ENCODE results near the gene AK9. TPM values are rescaled to one million over a fixed set of nuclear protein-coding genes. Genes with fewer than 3 reads are reported as not detected.

AK9 gene
- total and polyA plus RNA-seq, 9 of the 15 experiments (the other 6 are each of a cell fraction or from before 2014, with no cell fraction given) = 0.59 to 1.9 (median 1.2) TPM

DNA sequence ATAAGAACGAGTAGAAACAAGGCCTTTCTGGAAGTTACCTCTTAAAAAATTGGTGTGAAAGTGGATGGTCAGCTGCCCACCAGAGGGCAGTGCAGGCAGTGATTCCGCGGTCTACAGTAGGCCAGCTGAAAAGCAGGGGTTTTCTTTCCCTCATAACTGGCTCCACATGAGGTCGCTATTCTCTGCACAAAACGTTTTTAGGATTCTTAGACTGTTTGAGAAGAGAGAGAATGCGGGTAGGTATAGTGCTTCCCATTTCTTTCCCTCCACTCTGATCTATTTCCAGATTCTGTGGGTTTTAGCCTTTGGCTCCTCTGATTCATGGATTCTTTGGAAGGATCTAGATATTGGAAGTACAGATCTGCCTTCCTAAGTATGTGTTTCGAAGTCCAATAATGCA is 14.3 kb upstream of the AK9 start (continued):
- TF ChIP-seq, protein P1, sequence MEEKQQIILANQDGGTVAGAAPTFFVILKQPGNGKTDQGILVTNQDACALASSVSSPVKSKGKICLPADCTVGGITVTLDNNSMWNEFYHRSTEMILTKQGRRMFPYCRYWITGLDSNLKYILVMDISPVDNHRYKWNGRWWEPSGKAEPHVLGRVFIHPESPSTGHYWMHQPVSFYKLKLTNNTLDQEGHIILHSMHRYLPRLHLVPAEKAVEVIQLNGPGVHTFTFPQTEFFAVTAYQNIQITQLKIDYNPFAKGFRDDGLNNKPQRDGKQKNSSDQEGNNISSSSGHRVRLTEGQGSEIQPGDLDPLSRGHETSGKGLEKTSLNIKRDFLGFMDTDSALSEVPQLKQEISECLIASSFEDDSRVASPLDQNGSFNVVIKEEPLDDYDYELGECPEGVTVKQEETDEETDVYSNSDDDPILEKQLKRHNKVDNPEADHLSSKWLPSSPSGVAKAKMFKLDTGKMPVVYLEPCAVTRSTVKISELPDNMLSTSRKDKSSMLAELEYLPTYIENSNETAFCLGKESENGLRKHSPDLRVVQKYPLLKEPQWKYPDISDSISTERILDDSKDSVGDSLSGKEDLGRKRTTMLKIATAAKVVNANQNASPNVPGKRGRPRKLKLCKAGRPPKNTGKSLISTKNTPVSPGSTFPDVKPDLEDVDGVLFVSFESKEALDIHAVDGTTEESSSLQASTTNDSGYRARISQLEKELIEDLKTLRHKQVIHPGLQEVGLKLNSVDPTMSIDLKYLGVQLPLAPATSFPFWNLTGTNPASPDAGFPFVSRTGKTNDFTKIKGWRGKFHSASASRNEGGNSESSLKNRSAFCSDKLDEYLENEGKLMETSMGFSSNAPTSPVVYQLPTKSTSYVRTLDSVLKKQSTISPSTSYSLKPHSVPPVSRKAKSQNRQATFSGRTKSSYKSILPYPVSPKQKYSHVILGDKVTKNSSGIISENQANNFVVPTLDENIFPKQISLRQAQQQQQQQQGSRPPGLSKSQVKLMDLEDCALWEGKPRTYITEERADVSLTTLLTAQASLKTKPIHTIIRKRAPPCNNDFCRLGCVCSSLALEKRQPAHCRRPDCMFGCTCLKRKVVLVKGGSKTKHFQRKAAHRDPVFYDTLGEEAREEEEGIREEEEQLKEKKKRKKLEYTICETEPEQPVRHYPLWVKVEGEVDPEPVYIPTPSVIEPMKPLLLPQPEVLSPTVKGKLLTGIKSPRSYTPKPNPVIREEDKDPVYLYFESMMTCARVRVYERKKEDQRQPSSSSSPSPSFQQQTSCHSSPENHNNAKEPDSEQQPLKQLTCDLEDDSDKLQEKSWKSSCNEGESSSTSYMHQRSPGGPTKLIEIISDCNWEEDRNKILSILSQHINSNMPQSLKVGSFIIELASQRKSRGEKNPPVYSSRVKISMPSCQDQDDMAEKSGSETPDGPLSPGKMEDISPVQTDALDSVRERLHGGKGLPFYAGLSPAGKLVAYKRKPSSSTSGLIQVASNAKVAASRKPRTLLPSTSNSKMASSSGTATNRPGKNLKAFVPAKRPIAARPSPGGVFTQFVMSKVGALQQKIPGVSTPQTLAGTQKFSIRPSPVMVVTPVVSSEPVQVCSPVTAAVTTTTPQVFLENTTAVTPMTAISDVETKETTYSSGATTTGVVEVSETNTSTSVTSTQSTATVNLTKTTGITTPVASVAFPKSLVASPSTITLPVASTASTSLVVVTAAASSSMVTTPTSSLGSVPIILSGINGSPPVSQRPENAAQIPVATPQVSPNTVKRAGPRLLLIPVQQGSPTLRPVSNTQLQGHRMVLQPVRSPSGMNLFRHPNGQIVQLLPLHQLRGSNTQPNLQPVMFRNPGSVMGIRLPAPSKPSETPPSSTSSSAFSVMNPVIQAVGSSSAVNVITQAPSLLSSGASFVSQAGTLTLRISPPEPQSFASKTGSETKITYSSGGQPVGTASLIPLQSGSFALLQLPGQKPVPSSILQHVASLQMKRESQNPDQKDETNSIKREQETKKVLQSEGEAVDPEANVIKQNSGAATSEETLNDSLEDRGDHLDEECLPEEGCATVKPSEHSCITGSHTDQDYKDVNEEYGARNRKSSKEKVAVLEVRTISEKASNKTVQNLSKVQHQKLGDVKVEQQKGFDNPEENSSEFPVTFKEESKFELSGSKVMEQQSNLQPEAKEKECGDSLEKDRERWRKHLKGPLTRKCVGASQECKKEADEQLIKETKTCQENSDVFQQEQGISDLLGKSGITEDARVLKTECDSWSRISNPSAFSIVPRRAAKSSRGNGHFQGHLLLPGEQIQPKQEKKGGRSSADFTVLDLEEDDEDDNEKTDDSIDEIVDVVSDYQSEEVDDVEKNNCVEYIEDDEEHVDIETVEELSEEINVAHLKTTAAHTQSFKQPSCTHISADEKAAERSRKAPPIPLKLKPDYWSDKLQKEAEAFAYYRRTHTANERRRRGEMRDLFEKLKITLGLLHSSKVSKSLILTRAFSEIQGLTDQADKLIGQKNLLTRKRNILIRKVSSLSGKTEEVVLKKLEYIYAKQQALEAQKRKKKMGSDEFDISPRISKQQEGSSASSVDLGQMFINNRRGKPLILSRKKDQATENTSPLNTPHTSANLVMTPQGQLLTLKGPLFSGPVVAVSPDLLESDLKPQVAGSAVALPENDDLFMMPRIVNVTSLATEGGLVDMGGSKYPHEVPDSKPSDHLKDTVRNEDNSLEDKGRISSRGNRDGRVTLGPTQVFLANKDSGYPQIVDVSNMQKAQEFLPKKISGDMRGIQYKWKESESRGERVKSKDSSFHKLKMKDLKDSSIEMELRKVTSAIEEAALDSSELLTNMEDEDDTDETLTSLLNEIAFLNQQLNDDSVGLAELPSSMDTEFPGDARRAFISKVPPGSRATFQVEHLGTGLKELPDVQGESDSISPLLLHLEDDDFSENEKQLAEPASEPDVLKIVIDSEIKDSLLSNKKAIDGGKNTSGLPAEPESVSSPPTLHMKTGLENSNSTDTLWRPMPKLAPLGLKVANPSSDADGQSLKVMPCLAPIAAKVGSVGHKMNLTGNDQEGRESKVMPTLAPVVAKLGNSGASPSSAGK (IDR thresholded peaks at IDR 0.05) = no peak
- TF ChIP-seq RB1 (IDR thresholded peaks at IDR 0.05; ENCODE audit: low read depth) = peak; percentile 62; the same call in 1 of the 2 replicates
- no peak for TF ChIP-seq CBX1 (IDR thresholded peaks at IDR 0.05; ENCODE audit: low read depth)
- TF ChIP-seq, protein P2, sequence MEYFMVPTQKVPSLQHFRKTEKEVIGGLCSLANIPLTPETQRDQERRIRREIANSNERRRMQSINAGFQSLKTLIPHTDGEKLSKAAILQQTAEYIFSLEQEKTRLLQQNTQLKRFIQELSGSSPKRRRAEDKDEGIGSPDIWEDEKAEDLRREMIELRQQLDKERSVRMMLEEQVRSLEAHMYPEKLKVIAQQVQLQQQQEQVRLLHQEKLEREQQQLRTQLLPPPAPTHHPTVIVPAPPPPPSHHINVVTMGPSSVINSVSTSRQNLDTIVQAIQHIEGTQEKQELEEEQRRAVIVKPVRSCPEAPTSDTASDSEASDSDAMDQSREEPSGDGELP (CRISPR knock-in tag; IDR thresholded peaks at IDR 0.05; ENCODE audit: borderline replicate concordance) = peak; percentile 85
- no peak for TF ChIP-seq ZNF561 (CRISPR knock-in tag; conservative IDR thresholded peaks at IDR 0.05)
- TF ChIP-seq SUPT5H (IDR thresholded peaks at IDR 0.05) = no peak
- TF ChIP-seq, protein P3, sequence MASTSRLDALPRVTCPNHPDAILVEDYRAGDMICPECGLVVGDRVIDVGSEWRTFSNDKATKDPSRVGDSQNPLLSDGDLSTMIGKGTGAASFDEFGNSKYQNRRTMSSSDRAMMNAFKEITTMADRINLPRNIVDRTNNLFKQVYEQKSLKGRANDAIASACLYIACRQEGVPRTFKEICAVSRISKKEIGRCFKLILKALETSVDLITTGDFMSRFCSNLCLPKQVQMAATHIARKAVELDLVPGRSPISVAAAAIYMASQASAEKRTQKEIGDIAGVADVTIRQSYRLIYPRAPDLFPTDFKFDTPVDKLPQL (IDR thresholded peaks at IDR 0.05; ENCODE audit: extremely low read depth, insufficient read length) = no peak
- no peak for TF ChIP-seq ZNF445 (CRISPR knock-in tag; IDR thresholded peaks at IDR 0.05; ENCODE audit: low read depth)
- TF ChIP-seq ZNF197 (CRISPR knock-in tag; IDR thresholded peaks at IDR 0.05; ENCODE audit: low read depth) = no peak
- no peak for TF ChIP-seq ZNF79 (CRISPR knock-in tag; IDR thresholded peaks at IDR 0.05; ENCODE audit: low read depth)
- no peak for TF ChIP-seq SIN3B (IDR thresholded peaks at IDR 0.05; ENCODE audit: low read depth)
- no peak for TF ChIP-seq ZFP30 (CRISPR knock-in tag; IDR thresholded peaks at IDR 0.05; ENCODE audit: borderline replicate concordance)
- no peak for TF ChIP-seq SAFB (IDR thresholded peaks at IDR 0.05; ENCODE audit: borderline replicate concordance, low read depth, low read length)
- TF ChIP-seq CHCHD3 (CRISPR knock-in tag; IDR thresholded peaks at IDR 0.05) = no peak
- peak; percentile 63; the same call in 1 of the 2 replicates for TF ChIP-seq CC2D1A (IDR thresholded peaks at IDR 0.05)
- no peak for TF ChIP-seq BCOR (IDR thresholded peaks at IDR 0.05)
- no peak for TF ChIP-seq NFE2 (IDR thresholded peaks at IDR 0.05; ENCODE audit: low read depth)
- TF ChIP-seq NFE2L1 (tag; IDR thresholded peaks at IDR 0.05; ENCODE audit: borderline replicate concordance, low read depth) = no peak

All from K562 (cell line).